RWPE2 (cell line): ENCODE measurements around the gene TOM1L2.
"Not testable (repeated sequence)": the region's sequence is repeated elsewhere in the genome, so short reads cannot be mapped to it uniquely, and the experiment has no call there.

Source experiments
- ATAC-seq: fragments of 200-7000 bp; cut with Tn5 transposase; 3 replicates; pipeline ENCODE4 v1.9.1; 2021; ENCODE audit warnings: low read depth
- DNase-seq: peaks from one replicate; pipeline ENCODE4 v3.0.0-alpha.2; 2020; ENCODE audit warnings: low spot score
- H3K27ac ChIP-seq: fragments of 450-650 bp; 2 replicates; pipeline ENCODE4 v1.5.1; 2017; ENCODE audit warnings: mild to moderate bottlenecking; ENCODE audit not compliant: poor library complexity, severe bottlenecking
- H3K27me3 ChIP-seq: fragments of 250-450 bp; sonication (Bioruptor Pico); 2 replicates; pipeline ENCODE4 v1.5.1; 2021; ENCODE audit warnings: mild to moderate bottlenecking, moderate library complexity; ENCODE audit not compliant: insufficient read depth, poor library complexity, severe bottlenecking
- H3K36me3 ChIP-seq: fragments of 250-450 bp; sonication (Bioruptor Pico); 2 replicates; pipeline ENCODE4 v1.5.1; 2020; ENCODE audit warnings: low read depth, mild to moderate bottlenecking, moderate library complexity
- H3K4me1 ChIP-seq: fragments of 250-450 bp; sonication (Bioruptor Pico); 2 replicates; pipeline ENCODE4 v1.5.1; 2021; ENCODE audit warnings: mild to moderate bottlenecking, moderate library complexity; ENCODE audit not compliant: insufficient read depth, poor library complexity, severe bottlenecking
- H3K4me3 ChIP-seq: fragments of 250-450 bp; sonication (Bioruptor Pico); 2 replicates; pipeline ENCODE4 v1.5.1; 2021; ENCODE audit warnings: mild to moderate bottlenecking, moderate library complexity; ENCODE audit not compliant: severe bottlenecking
- H3K9me3 ChIP-seq: fragments of 250-450 bp; sonication (Bioruptor Pico); 2 replicates; pipeline ENCODE4 v1.5.1; 2021; ENCODE audit warnings: mild to moderate bottlenecking, moderate library complexity; ENCODE audit not compliant: severe bottlenecking
- CTCF ChIP-seq: fragments of 450-650 bp; IDR thresholded peaks from one replicate; pipeline ENCODE4 v1.5.1; 2017; ENCODE audit warnings: mild to moderate bottlenecking, moderate library complexity; ENCODE audit not compliant: poor library complexity, severe bottlenecking

The TOM1L2 gene

GRCh38 chr17:17808706-17809432, 163.3 kb downstream of the TOM1L2 start:
- Histone ChIP-seq H3K27ac (no peak overlapping the region), H3K27me3 (no peaks in the 10 kb centered on the region)
- no peak for DNase-seq

GRCh38 chr17:17808200-17808599, 164.0 kb downstream of the TOM1L2 start:
- H3K27ac ChIP-seq, H3K9me3 ChIP-seq, ATAC-seq, H3K4me3 ChIP-seq, DNase-seq, H3K27me3 ChIP-seq, H3K4me1 ChIP-seq: not testable (repeated sequence)
- peaks cover 60% of the 10 kb centered on the region for H3K36me3 ChIP-seq

More at GRCh38 chr17:17808706-17809432, 163.3 kb downstream of the TOM1L2 start:
- ATAC-seq, result no peak
- H3K9me3 ChIP-seq, result no peaks in the 10 kb centered on the region
- no peak overlapping the region for H3K4me3 ChIP-seq
- peaks cover 60% of the 10 kb centered on the region for H3K36me3 ChIP-seq
- TF ChIP-seq CTCF, result no peak
- no peaks in the 10 kb centered on the region for H3K4me1 ChIP-seq

GRCh38 chr17:17807440-17807839, 164.8 kb downstream of the TOM1L2 start:
- Histone ChIP-seq H3K27me3 (no peaks in the 10 kb centered on the region), H3K36me3 (peaks cover 59% of the 10 kb centered on the region), H3K27ac (no peak overlapping the region), H3K9me3 (no peaks in the 10 kb centered on the region), H3K4me1 (no peaks in the 10 kb centered on the region), H3K4me3 (no peak overlapping the region)
- ATAC-seq (peak; percentile 13; the same call in 1 of the 3 replicates), DNase-seq (no peak)
- no peak for TF ChIP-seq CTCF

GRCh38 chr17:17806611-17807274, 165.5 kb downstream of the TOM1L2 start:
- Histone ChIP-seq H3K27ac (no peak overlapping the region), H3K36me3 (peaks cover 59% of the 10 kb centered on the region), H3K4me1 (no peaks in the 10 kb centered on the region), H3K9me3 (no peaks in the 10 kb centered on the region), H3K27me3 (no peaks in the 10 kb centered on the region), H3K4me3 (no peak overlapping the region)
- ATAC-seq, result no peak
- TF ChIP-seq CTCF, result no peak
- DNase-seq, result no peak

GRCh38 chr17:17806035-17806434, 166.2 kb downstream of the TOM1L2 start:
- DNase-seq (no peak), ATAC-seq (no peak)
- H3K36me3 ChIP-seq, result peaks cover 56% of the 10 kb centered on the region
- H3K27me3 ChIP-seq, result no peaks in the 10 kb centered on the region
- H3K9me3 ChIP-seq, result no peaks in the 10 kb centered on the region
- no peaks in the 10 kb centered on the region for H3K4me1 ChIP-seq
- TF ChIP-seq CTCF, result no peak
- no peak overlapping the region for H3K27ac ChIP-seq
- no peak overlapping the region for H3K4me3 ChIP-seq
